ENCODE data around the gene AIP. TPM values are rescaled to one million over a fixed set of nuclear protein-coding genes. Genes with fewer than 3 reads are reported as not detected.

Gene AIP
- total RNA-seq, result 87.0 and 102 TPM in 2 replicates

GRCh38 chr11:67482827-67483798 is at the start of gene AIP:
TSS of gene AIP (plus strand) at chr11:67483026. CDS start at chr11:67483159, 133 bp downstream.

GRCh38 chr11:67437082-67437808 is 45.6 kb upstream of the AIP start, which contains the start of gene PTPRCAP:
TSS of gene PTPRCAP (minus strand) at chr11:67437682. CDS start at chr11:67437619, 63 bp downstream.

DNA sequence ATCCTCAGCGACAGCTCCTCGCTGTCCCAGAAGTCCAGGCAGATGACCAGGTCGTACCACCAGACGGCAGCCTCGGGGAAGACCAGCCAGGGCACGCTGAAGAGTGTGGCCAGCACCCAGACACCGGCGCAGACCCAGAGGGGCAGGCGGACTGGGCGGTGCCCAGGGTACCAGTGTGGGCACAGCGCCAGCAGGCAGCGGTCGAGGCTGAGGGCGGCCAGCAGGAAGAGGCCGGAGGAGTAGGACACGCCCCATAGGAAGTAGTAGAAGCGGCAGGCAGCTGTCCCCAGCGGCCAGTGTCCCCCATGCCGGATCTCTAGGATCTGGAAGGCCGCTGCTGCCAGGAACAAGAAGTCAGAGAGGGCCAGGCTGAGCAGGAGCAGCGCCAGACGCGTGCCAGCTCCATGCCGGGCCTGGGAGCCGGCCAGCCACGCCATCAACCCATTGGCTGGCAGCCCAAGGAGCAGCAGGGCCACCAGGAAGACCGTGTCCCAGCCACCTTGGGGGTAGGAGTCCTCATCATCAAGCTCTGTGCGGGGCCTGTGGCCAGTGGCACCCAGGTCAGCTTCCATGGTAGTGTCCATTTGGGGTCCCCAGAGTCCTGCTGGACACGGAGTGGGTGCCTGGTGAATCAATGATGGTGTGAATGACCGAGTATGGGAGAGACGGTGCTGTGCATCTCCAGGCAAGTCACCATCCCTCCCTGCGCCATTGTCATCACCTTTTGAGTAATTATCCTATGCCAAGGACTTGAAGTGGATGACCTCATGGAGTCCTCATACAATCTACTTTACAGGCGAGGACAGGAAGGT is 30.5 kb upstream of the AIP start, which contains the start of gene GPR152:
Gene GPR152, minus strand, starts transcription at position 589 of the 812 bp plus-strand sequence. Its CDS starts 5 bp downstream, at position 584.

GRCh38 chr11:67455054-67455453 is 27.8 kb upstream of the AIP start, which contains the start of gene CABP4:
TSS of gene CABP4 (plus strand) at chr11:67455354. CDS start at chr11:67455424, 70 bp downstream.

GRCh38 chr11:67468759-67469507 is 13.9 kb upstream of the AIP start, which contains the start of gene TMEM134:
TSS of gene TMEM134 (minus strand) at chr11:67469251. CDS start at chr11:67469192, 59 bp downstream.

GRCh38 chr11:67504950-67505581 is 22.2 kb downstream of the AIP start, which contains the start of gene PITPNM1:
TSS of gene PITPNM1 (minus strand) at chr11:67505363. CDS start at chr11:67504180, 1,183 bp downstream.

DNA sequence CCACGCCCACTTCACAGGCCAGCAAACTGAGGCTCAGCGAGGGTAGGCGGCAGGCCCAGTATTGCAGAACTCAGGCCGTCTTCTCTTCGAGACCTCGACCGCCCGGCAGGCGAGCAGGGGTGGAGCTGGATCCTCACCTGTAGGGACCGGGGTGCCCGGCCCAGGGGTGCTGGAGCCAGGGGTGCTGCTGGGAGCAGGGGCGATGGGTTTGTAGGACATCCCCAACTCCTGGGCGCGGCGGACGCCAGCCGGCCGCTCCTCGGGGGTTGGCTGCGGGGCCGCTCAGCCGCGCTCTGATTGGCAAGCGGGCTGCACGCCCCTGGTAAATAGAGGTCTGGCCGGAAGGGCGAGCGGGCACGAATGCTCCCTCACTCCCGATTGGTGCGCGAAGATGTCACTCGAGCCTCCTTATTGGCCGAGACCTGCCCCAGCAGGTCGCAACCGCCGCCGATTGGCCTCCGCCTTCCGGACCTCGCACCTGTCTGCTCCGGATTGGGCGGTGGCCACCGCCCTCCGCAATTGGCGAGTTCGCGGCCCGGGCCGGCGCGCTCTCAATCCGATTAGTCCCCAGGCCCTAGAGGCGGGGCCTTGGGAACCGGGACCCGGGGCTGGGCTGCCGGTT is 25.1 kb downstream of the AIP start, which contains the start of gene CDK2AP2:
Gene CDK2AP2, minus strand, starts transcription at position 299 of the 622 bp plus-strand sequence. Its CDS starts 80 bp downstream, at position 219.

GRCh38 chr11:67522844-67523555 is 40.2 kb downstream of the AIP start, which contains the start of gene CABP2:
TSS of gene CABP2 (minus strand) at chr11:67523446. CDS start at chr11:67523326, 120 bp downstream.

Other genes with a start within 250 kb of the AIP start
- gene GRK2, start 216.6 kb upstream of the AIP start, total RNA-seq, result 26.0 and 31.7 TPM in 2 replicates
- gene ANKRD13D, start 193.7 kb upstream of the AIP start, total RNA-seq, result 46.2 and 58.3 TPM in 2 replicates
- gene SSH3, start 179.5 kb upstream of the AIP start, total RNA-seq, result 8.9 and 11.1 TPM in 2 replicates
- gene POLD4, start 129.5 kb upstream of the AIP start, total RNA-seq, result 38.7 and 39.3 TPM in 2 replicates
- gene CLCF1, start 109.4 kb upstream of the AIP start, total RNA-seq, result 4.7 and 7.7 TPM in 2 replicates
- gene RAD9A, start 91.0 kb upstream of the AIP start, total RNA-seq, result 5.2 and 5.8 TPM in 2 replicates
- 146 and 165 TPM in 2 replicates for gene PPP1CA, start 81.2 kb upstream of the AIP start, total RNA-seq
- not detected in 2 replicates for gene TBC1D10C, start 78.9 kb upstream of the AIP start, total RNA-seq
- 0.13 and 0.75 TPM in 2 replicates for gene CARNS1, start 67.3 kb upstream of the AIP start, total RNA-seq
- gene RPS6KB2, start 54.5 kb upstream of the AIP start, total RNA-seq, result 42.8 and 53.8 TPM in 2 replicates
- gene PTPRCAP, start 45.3 kb upstream of the AIP start, total RNA-seq, result 0.25 and 0.26 TPM in 2 replicates
- gene CORO1B, start 39.5 kb upstream of the AIP start, total RNA-seq, result 128 and 130 TPM in 2 replicates
- gene GPR152, start 30.3 kb upstream of the AIP start, total RNA-seq, result not detected in 2 replicates
- 0.19 and 0.26 TPM in 2 replicates for gene CABP4, start 27.7 kb upstream of the AIP start, total RNA-seq
- gene TMEM134, start 13.8 kb upstream of the AIP start, total RNA-seq, result 20.5 and 21.1 TPM in 2 replicates
- gene PITPNM1, start 22.3 kb downstream of the AIP start, total RNA-seq, result 28.8 and 41.4 TPM in 2 replicates
- 15.4 and 16.2 TPM in 2 replicates for gene CDK2AP2, start 25.1 kb downstream of the AIP start, total RNA-seq
- not detected in 2 replicates for gene CABP2, start 40.4 kb downstream of the AIP start, total RNA-seq
- gene GSTP1, start 100.8 kb downstream of the AIP start, total RNA-seq, result 1,013 and 1,126 TPM in 2 replicates
- gene NDUFV1, start 123.9 kb downstream of the AIP start, total RNA-seq, result 164 and 209 TPM in 2 replicates
- gene NUDT8, start 146.9 kb downstream of the AIP start, total RNA-seq, result 5.1 and 7.3 TPM in 2 replicates
- gene TBX10, start 156.7 kb downstream of the AIP start, total RNA-seq, result not detected in 2 replicates
- gene ACY3, start 167.7 kb downstream of the AIP start, total RNA-seq, result not detected in 2 replicates
- not detected in 2 replicates for gene ALDH3B2, start 191.6 kb downstream of the AIP start, total RNA-seq

All from aortic smooth muscle cell (primary cell).